ENCODE data around the gene LSM2.

DNA sequence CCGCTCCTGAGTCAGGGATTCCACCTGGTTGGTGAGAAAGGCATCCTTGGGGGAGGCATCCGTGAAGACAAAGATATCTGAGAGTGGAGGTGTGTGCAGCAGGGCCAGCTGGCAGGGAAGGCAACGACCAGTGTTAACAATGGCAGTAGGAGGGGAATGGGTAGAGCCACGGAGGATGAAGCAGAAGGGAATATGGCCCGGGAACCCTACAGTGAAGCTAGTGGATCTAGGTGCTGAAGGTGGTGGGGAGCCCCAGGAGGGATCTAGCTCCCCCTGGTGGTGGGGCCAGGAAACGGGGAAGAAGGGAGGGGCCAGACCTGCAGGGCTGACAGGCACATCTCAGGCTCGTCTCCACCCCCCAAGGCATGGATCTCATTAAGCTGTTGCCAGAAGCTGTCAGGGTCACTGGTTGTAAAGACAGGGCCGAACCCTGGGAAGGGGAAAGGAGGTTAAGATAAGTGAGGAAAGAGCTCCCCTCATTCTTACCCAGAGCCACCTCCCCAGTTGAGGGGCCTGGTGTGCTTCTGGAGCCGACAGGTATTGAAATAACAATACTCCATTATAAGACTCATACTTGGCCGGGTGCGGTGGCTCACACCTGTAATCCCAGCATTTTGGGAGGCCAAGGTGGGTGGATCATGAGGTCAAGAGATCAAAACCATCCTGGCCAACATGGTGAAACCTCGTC is 36.9 kb downstream of the LSM2 start:
- peak; percentile 54 for TF ChIP-seq CTCF (IDR thresholded peaks at IDR 0.05; ENCODE audit: poor library complexity)
- TF ChIP-seq EZH2 (IDR thresholded peaks at IDR 0.05; ENCODE audit: borderline replicate concordance) = no peak
- no peak for TF ChIP-seq EZH2phosphoT487 (IDR thresholded peaks at IDR 0.05; ENCODE audit: low read depth, severe bottlenecking, unreplicated experiment)

Data from hepatocyte (in vitro differentiated cells).